Esophagus squamous epithelium (tissue), 5 donors: Measurements from ENCODE around the gene TEAD4. TPM values are rescaled to one million over a fixed set of nuclear protein-coding genes. Genes with fewer than 3 reads are reported as not detected.

Experiments used
- DNase-seq: peaks from one replicate; lab custom pipeline; 2025; lab: John Stamatoyannopoulos, UW
- H3K27ac ChIP-seq, 4 donors: fragments of 200-600 bp; sonication (generic); one replicate each; pipeline ENCODE4 v1.5.1; 2016 to 2019; ENCODE audit warnings: mild to moderate bottlenecking in 1 of 4
- H3K27me3 ChIP-seq, 4 donors: fragments of 200-600 bp; sonication (generic); 1 replicate in 3 of 4; 2 replicates in 1 of 4; pipeline versions ENCODE4 v1.5.1 to v1.6.0; 2017 to 2021; ENCODE audit warnings: antibody characterized with exemption in 1 of 4
- H3K36me3 ChIP-seq, 3 donors: fragments of 200-600 bp; sonication (generic); one replicate each; pipeline ENCODE4 v1.5.1; 2016 to 2019
- H3K4me1 ChIP-seq, 3 donors: fragments of 200-600 bp; sonication (generic); one replicate each; pipeline ENCODE4 v1.5.1; 2017 to 2019
- H3K4me3 ChIP-seq, 4 donors: fragments of 200-600 bp; sonication (generic); 1 replicate in 3 of 4; 2 replicates in 1 of 4; pipeline ENCODE4 v1.5.1; 2016 to 2019; ENCODE audit warnings: mild to moderate bottlenecking in 2 of 4, moderate library complexity in 1 of 4
- H3K9me3 ChIP-seq, 3 donors: fragments of 200-600 bp; sonication (generic); one replicate each; pipeline ENCODE4 v1.5.1; 2016 to 2019
- POLR2A ChIP-seq, 4 donors: fragments of 450-650 bp; IDR thresholded peaks; one replicate each; pipeline ENCODE4 v1.6.1; 2017; ENCODE audit warnings: antibody characterized with exemption in 4 of 4, mild to moderate bottlenecking in 4 of 4, moderate library complexity in 3 of 4
- WGBS, 2 donors: methylation state at CpG; one replicate each; pipeline ENCODE4 v1.1.5; 2018; 5-methylcytosine and 5-hydroxymethylcytosine counted together
- intact Hi-C: fragments of 100-400 bp; cut with DNase I; formaldehyde crosslinking; loops from one replicate; pipeline ENCODE4 v1.15.0; 2022
- total RNA-seq, 4 donors: library from RNA; depleted of rRNA; stranded (reverse); fragments of >200 nt; gene quantifications; one replicate each; pipeline ENCODE4 v1.1.0, GENCODE V29; 2016
- TF ChIP-seq, protein P1 (sequence below), 6 experiments: fragments of 450-650 bp in 4 of 6; fragments of 200-600 bp in 2 of 6; sonication (generic) in 2 of 6; IDR thresholded peaks; one replicate each; pipeline ENCODE4 v1.5.1; 2016 to 2019; ENCODE audit warnings: antibody characterized with exemption in 6 of 6, mild to moderate bottlenecking in 4 of 6, moderate library complexity in 4 of 6
- donor health status: DM: yes; HTN: yes; CAD: no.

TEAD4 gene
- total RNA-seq, 4 donors from 2014 or later, result 10.7 to 16.6 (median 13.5) TPM

DNA sequence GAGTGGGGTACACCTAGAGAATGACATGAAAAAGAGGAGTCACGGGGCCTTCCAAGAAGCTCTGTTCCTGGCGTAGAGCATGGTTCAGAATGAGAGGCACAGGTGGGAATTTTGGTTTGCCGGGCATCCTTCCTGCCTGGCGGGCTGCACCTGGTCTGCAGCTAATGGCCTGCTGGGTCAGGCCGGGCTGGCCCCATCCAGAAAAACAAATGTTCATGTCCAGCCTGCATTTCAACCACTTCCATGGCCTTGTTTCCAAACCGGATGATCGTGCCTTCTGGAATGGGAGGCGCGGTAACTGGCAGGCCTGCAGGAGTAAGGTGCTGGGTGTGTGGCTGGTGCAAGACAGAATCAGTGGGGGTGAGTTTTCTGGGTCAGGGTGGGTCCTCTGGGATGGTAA, 14.4 kb downstream of the TEAD4 start:
- 93 to 97% methylated on average over 6 to 7 of the region's 9 CpGs for WGBS, 2 donors
- intact Hi-C loops, result no loop called here
- no peaks in the 10 kb centered on the region for H3K9me3 ChIP-seq
- H3K4me1 ChIP-seq, result peaks cover 0 to 8% (median 6%) of the 10 kb centered on the region in 3 donors
- H3K4me3 ChIP-seq, result no peak overlapping the region
- H3K27me3 ChIP-seq, result no peaks in the 10 kb centered on the region
- H3K27ac ChIP-seq, result no peak overlapping the region
- TF ChIP-seq, protein P1, sequence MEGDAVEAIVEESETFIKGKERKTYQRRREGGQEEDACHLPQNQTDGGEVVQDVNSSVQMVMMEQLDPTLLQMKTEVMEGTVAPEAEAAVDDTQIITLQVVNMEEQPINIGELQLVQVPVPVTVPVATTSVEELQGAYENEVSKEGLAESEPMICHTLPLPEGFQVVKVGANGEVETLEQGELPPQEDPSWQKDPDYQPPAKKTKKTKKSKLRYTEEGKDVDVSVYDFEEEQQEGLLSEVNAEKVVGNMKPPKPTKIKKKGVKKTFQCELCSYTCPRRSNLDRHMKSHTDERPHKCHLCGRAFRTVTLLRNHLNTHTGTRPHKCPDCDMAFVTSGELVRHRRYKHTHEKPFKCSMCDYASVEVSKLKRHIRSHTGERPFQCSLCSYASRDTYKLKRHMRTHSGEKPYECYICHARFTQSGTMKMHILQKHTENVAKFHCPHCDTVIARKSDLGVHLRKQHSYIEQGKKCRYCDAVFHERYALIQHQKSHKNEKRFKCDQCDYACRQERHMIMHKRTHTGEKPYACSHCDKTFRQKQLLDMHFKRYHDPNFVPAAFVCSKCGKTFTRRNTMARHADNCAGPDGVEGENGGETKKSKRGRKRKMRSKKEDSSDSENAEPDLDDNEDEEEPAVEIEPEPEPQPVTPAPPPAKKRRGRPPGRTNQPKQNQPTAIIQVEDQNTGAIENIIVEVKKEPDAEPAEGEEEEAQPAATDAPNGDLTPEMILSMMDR (IDR thresholded peaks at IDR 0.05), result no peak
- TF ChIP-seq POLR2A (IDR thresholded peaks at IDR 0.05), result no peak
- peaks cover 0 to 5% (median 0%) of the 10 kb centered on the region in 3 donors for H3K36me3 ChIP-seq
- DNase-seq, result no peak

DNA sequence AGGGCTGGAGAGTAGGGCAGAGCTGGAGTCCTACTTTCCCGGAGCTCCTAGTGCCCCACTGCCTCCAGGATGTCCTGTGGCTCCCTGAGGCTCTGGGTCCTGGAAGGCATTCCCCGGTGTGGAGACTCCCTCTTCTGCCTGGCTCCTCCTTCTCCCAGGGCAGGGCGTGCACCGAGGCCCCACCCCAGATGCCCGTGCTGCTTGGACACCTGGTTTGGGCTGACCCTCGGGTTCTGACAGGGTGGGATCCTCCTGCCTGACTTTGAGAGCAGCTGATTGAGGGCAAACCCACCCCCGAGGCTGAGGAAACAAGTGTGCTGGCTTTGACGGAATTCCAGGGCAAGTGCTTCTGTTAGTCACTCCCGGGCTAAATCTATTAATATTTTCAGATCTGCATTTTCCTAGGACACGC, 15.4 kb downstream of the TEAD4 start:
- no peak for DNase-seq
- H3K9me3 ChIP-seq, result no peaks in the 10 kb centered on the region
- WGBS, 2 donors, result 20 to 41% methylated on average over 3 to 4 of the region's 10 CpGs
- H3K36me3 ChIP-seq, result peaks cover 0 to 5% (median 0%) of the 10 kb centered on the region in 3 donors
- TF ChIP-seq, protein P1 (IDR thresholded peaks at IDR 0.05), result no peak
- no peak for TF ChIP-seq POLR2A (IDR thresholded peaks at IDR 0.05)
- intact Hi-C loops, result no loop called here
- H3K4me1 ChIP-seq, result peaks cover 0 to 8% (median 6%) of the 10 kb centered on the region in 3 donors
- H3K4me3 ChIP-seq, result peak overlapping the region in 1 of 4 donors; percentile 25
- no peak overlapping the region for H3K27ac ChIP-seq
- H3K27me3 ChIP-seq, result no peaks in the 10 kb centered on the region

- no peaks in the 10 kb centered on the region for H3K9me3 ChIP-seq
- no peak for DNase-seq
- intact Hi-C loops, result no loop called here
- no peak overlapping the region for H3K27ac ChIP-seq
- 92% methylated on average over 3 of the region's 6 CpGs; no CpG with 5 or more reads in 1 of the 2 donors for WGBS, 2 donors
- H3K27me3 ChIP-seq, result no peaks in the 10 kb centered on the region
- no peaks in the 10 kb centered on the region for H3K36me3 ChIP-seq
- no peak for TF ChIP-seq POLR2A (IDR thresholded peaks at IDR 0.05)
- no peak overlapping the region for H3K4me3 ChIP-seq
- H3K4me1 ChIP-seq, result peaks cover 0 to 8% (median 6%) of the 10 kb centered on the region in 3 donors
Measured at GRCh38 chr12:2976581-2976996, 17.4 kb downstream of the TEAD4 start.

- intact Hi-C loops, result no loop called here
- Histone ChIP-seq H3K9me3 (no peaks in the 10 kb centered on the region), H3K4me1 (peaks cover 0 to 8% (median 6%) of the 10 kb centered on the region in 3 donors), H3K27me3 (no peaks in the 10 kb centered on the region), H3K4me3 (no peak overlapping the region), H3K27ac (no peak overlapping the region), H3K36me3 (no peaks in the 10 kb centered on the region)
- no peak for TF ChIP-seq POLR2A (IDR thresholded peaks at IDR 0.05)
- TF ChIP-seq, protein P1 (IDR thresholded peaks at IDR 0.05), result no peak
- DNase-seq, result no peak
- WGBS, 2 donors, result 87 to 92% methylated on average over 5 of the region's 5 CpGs
Measured at GRCh38 chr12:2977776-2978175, 18.6 kb downstream of the TEAD4 start.

- intact Hi-C loops, result no loop called here
- no peak for DNase-seq
- Histone ChIP-seq H3K36me3 (no peaks in the 10 kb centered on the region), H3K4me3 (no peak overlapping the region), H3K27me3 (no peaks in the 10 kb centered on the region), H3K4me1 (peaks cover 0 to under 1% (median 0%) of the 10 kb centered on the region in 3 donors), H3K27ac (no peak overlapping the region), H3K9me3 (no peaks in the 10 kb centered on the region)
- TF ChIP-seq, protein P1 (IDR thresholded peaks at IDR 0.05), result no peak
- TF ChIP-seq POLR2A (IDR thresholded peaks at IDR 0.05), result no peak
- 61 to 87% methylated on average over 4 of the region's 4 CpGs for WGBS, 2 donors
Measured at GRCh38 chr12:2979806-2980205, 20.6 kb downstream of the TEAD4 start.

DNA sequence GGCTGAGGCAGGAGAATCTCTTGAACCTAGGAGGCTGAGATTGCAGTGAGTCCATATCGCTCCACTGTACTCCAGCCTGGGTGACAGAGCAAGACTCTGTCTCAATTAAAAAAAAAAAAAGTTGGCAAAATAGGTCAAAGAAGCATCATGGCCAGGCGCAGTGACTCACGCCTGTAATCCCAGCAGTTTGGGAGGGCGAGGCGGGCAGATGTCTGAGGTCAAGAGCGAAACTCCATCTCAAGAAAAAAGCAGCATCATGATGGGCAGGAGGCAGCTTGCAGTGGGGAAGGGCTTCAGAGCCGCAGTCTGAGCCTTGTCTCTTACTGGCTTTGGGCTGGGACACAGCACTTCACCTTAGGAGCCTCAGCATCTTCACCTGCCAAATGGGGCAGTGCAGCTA, 21.4 kb downstream of the TEAD4 start:
- no peak overlapping the region for H3K4me3 ChIP-seq
- TF ChIP-seq, protein P1 (IDR thresholded peaks at IDR 0.05), result no peak
- no peak for TF ChIP-seq POLR2A (IDR thresholded peaks at IDR 0.05)
- 77 to 83% methylated on average over 7 of the region's 7 CpGs for WGBS, 2 donors
- DNase-seq, result no peak
- intact Hi-C loops, result no loop called here
- no peaks in the 10 kb centered on the region for H3K4me1 ChIP-seq
- H3K27ac ChIP-seq, result no peak overlapping the region
- H3K9me3 ChIP-seq, result no peaks in the 10 kb centered on the region
- no peaks in the 10 kb centered on the region for H3K36me3 ChIP-seq
- H3K27me3 ChIP-seq, result no peaks in the 10 kb centered on the region
